ENCODE data around the gene CPNE2.
A peak's percentile ranks its signal among the peaks of the same experiment; 100 is the strongest.
"Not testable (repeated sequence)": the region's sequence is repeated elsewhere in the genome, so short reads cannot be mapped to it uniquely, and the experiment has no call there.

The CPNE2 gene

GRCh38 chr16:57060323-57061083, 31.9 kb upstream of the CPNE2 start:
- H3K9ac ChIP-seq (ENCODE audit: low read length) = no peak overlapping the region
- no peaks in the 10 kb centered on the region for H3K4me1 ChIP-seq (ENCODE audit: control insufficient read depth, insufficient read depth, low read length)
- peaks cover 13% of the 10 kb centered on the region for H3K36me3 ChIP-seq (ENCODE audit: control insufficient read depth, insufficient read depth, low read length)
- no peaks in the 10 kb centered on the region for H3K27me3 ChIP-seq (ENCODE audit: control insufficient read depth, insufficient read depth, low read length)
- no peak overlapping the region for H3K4me3 ChIP-seq (ENCODE audit: low read length)
- H3K27ac ChIP-seq (ENCODE audit: low read depth, low read length) = no peak overlapping the region

- H3K27me3 ChIP-seq (ENCODE audit: control insufficient read depth, insufficient read depth, low read length) = no peaks in the 10 kb centered on the region
- H3K4me1 ChIP-seq (ENCODE audit: control insufficient read depth, insufficient read depth, low read length) = no peaks in the 10 kb centered on the region
- peaks cover 13% of the 10 kb centered on the region for H3K36me3 ChIP-seq (ENCODE audit: control insufficient read depth, insufficient read depth, low read length)
- H3K9ac ChIP-seq (ENCODE audit: low read length) = no peak overlapping the region
- H3K4me3 ChIP-seq (ENCODE audit: low read length) = no peak overlapping the region
- H3K27ac ChIP-seq (ENCODE audit: low read depth, low read length) = peak overlapping the region; percentile 38
Observed at GRCh38 chr16:57061084-57061905, 31.1 kb upstream of the CPNE2 start.

- Histone ChIP-seq H3K27ac (ENCODE audit: low read depth, low read length) (peak overlapping the region; percentile 48), H3K36me3 (ENCODE audit: control insufficient read depth, insufficient read depth, low read length) (peaks cover 13% of the 10 kb centered on the region), H3K27me3 (ENCODE audit: control insufficient read depth, insufficient read depth, low read length) (no peaks in the 10 kb centered on the region), H3K4me3 (ENCODE audit: low read length) (no peak overlapping the region), H3K9ac (ENCODE audit: low read length) (no peak overlapping the region), H3K4me1 (ENCODE audit: control insufficient read depth, insufficient read depth, low read length) (no peaks in the 10 kb centered on the region)
Observed at GRCh38 chr16:57062329-57062728, 30.1 kb upstream of the CPNE2 start.

- H3K27ac ChIP-seq (ENCODE audit: low read depth, low read length); H3K27me3 ChIP-seq (ENCODE audit: control insufficient read depth, insufficient read depth, low read length); H3K4me3 ChIP-seq (ENCODE audit: low read length); H3K4me1 ChIP-seq (ENCODE audit: control insufficient read depth, insufficient read depth, low read length); H3K36me3 ChIP-seq (ENCODE audit: control insufficient read depth, insufficient read depth, low read length); H3K9ac ChIP-seq (ENCODE audit: low read length): not testable (repeated sequence)
Observed at GRCh38 chr16:57063189-57063588, 29.2 kb upstream of the CPNE2 start.

- peaks cover 4% of the 10 kb centered on the region for H3K36me3 ChIP-seq (ENCODE audit: control insufficient read depth, insufficient read depth, low read length)
- no peak overlapping the region for H3K9ac ChIP-seq (ENCODE audit: low read length)
- no peak overlapping the region for H3K4me3 ChIP-seq (ENCODE audit: low read length)
- no peaks in the 10 kb centered on the region for H3K27me3 ChIP-seq (ENCODE audit: control insufficient read depth, insufficient read depth, low read length)
- H3K27ac ChIP-seq (ENCODE audit: low read depth, low read length) = no peak overlapping the region
- H3K4me1 ChIP-seq (ENCODE audit: control insufficient read depth, insufficient read depth, low read length) = no peaks in the 10 kb centered on the region
Observed at GRCh38 chr16:57064995-57065394, 27.4 kb upstream of the CPNE2 start.

GRCh38 chr16:57066625-57067024, 25.8 kb upstream of the CPNE2 start:
- H3K36me3 ChIP-seq (ENCODE audit: control insufficient read depth, insufficient read depth, low read length) = peaks cover 4% of the 10 kb centered on the region
- no peaks in the 10 kb centered on the region for H3K4me1 ChIP-seq (ENCODE audit: control insufficient read depth, insufficient read depth, low read length)
- no peak overlapping the region for H3K9ac ChIP-seq (ENCODE audit: low read length)
- no peak overlapping the region for H3K4me3 ChIP-seq (ENCODE audit: low read length)
- H3K27ac ChIP-seq (ENCODE audit: low read depth, low read length) = no peak overlapping the region
- H3K27me3 ChIP-seq (ENCODE audit: control insufficient read depth, insufficient read depth, low read length) = no peaks in the 10 kb centered on the region

GRCh38 chr16:57067347-57067746, 25.0 kb upstream of the CPNE2 start:
- Histone ChIP-seq H3K27ac (ENCODE audit: low read depth, low read length) (no peak overlapping the region), H3K36me3 (ENCODE audit: control insufficient read depth, insufficient read depth, low read length) (peaks cover 2% of the 10 kb centered on the region), H3K27me3 (ENCODE audit: control insufficient read depth, insufficient read depth, low read length) (no peaks in the 10 kb centered on the region), H3K4me1 (ENCODE audit: control insufficient read depth, insufficient read depth, low read length) (no peaks in the 10 kb centered on the region), H3K9ac (ENCODE audit: low read length) (no peak overlapping the region), H3K4me3 (ENCODE audit: low read length) (no peak overlapping the region)

- Histone ChIP-seq H3K36me3 (ENCODE audit: control insufficient read depth, insufficient read depth, low read length) (no peaks in the 10 kb centered on the region), H3K4me3 (ENCODE audit: low read length) (no peak overlapping the region), H3K4me1 (ENCODE audit: control insufficient read depth, insufficient read depth, low read length) (no peaks in the 10 kb centered on the region), H3K9ac (ENCODE audit: low read length) (no peak overlapping the region), H3K27me3 (ENCODE audit: control insufficient read depth, insufficient read depth, low read length) (no peaks in the 10 kb centered on the region), H3K27ac (ENCODE audit: low read depth, low read length) (no peak overlapping the region)
Observed at GRCh38 chr16:57069053-57069452, 23.3 kb upstream of the CPNE2 start.

GRCh38 chr16:57069635-57070370, 22.6 kb upstream of the CPNE2 start:
- H3K9ac ChIP-seq (ENCODE audit: low read length) = no peak overlapping the region
- H3K36me3 ChIP-seq (ENCODE audit: control insufficient read depth, insufficient read depth, low read length) = peaks cover 5% of the 10 kb centered on the region
- H3K4me3 ChIP-seq (ENCODE audit: low read length) = no peak overlapping the region
- no peak overlapping the region for H3K27ac ChIP-seq (ENCODE audit: low read depth, low read length)
- H3K27me3 ChIP-seq (ENCODE audit: control insufficient read depth, insufficient read depth, low read length) = no peaks in the 10 kb centered on the region
- H3K4me1 ChIP-seq (ENCODE audit: control insufficient read depth, insufficient read depth, low read length) = no peaks in the 10 kb centered on the region

- Histone ChIP-seq H3K9ac (ENCODE audit: low read length) (no peak overlapping the region), H3K36me3 (ENCODE audit: control insufficient read depth, insufficient read depth, low read length) (peaks cover 5% of the 10 kb centered on the region), H3K27ac (ENCODE audit: low read depth, low read length) (no peak overlapping the region), H3K4me3 (ENCODE audit: low read length) (no peak overlapping the region), H3K27me3 (ENCODE audit: control insufficient read depth, insufficient read depth, low read length) (no peaks in the 10 kb centered on the region), H3K4me1 (ENCODE audit: control insufficient read depth, insufficient read depth, low read length) (no peaks in the 10 kb centered on the region)
Observed at GRCh38 chr16:57070424-57070823, 22.0 kb upstream of the CPNE2 start.

GRCh38 chr16:57071081-57071732, 21.2 kb upstream of the CPNE2 start:
- not testable (repeated sequence) for H3K4me3 ChIP-seq (ENCODE audit: low read length); H3K27me3 ChIP-seq (ENCODE audit: control insufficient read depth, insufficient read depth, low read length); H3K4me1 ChIP-seq (ENCODE audit: control insufficient read depth, insufficient read depth, low read length); H3K36me3 ChIP-seq (ENCODE audit: control insufficient read depth, insufficient read depth, low read length); H3K9ac ChIP-seq (ENCODE audit: low read length); H3K27ac ChIP-seq (ENCODE audit: low read depth, low read length)

Measured in rectal smooth muscle tissue (tissue), 1 donor.